Caco-2 (cell line): ENCODE measurements around the gene TENM3. TPM values are rescaled to one million over a fixed set of nuclear protein-coding genes. Genes with fewer than 3 reads are reported as not detected.

Experiments used
- BruUV-seq: library from RNA; stranded (reverse); fragments of 400-500 nt; replicated peaks from 2 replicates; lab custom pipeline; 2021; lab: Mats Ljungman, UMichigan
- CTCF ChIA-PET: fragments of 300-600 bp; sonication (Branson Sonifier 250); formaldehyde crosslinking; loops from one replicate; lab custom pipeline; 2022; ENCODE audit warnings: antibody characterized with exemption; lab: Charles Lee
- POLR2A ChIA-PET: fragments of 300-600 bp; sonication (Branson Sonifier 250); formaldehyde crosslinking; loops from one replicate; lab custom pipeline; 2022; ENCODE audit warnings: antibody characterized with exemption; lab: Charles Lee
- DNase-seq, 2 experiments: peaks; one replicate each; pipeline versions ENCODE4 v3.0.0 to v3.0.0-alpha.2; 2020 to 2022
- H3K27me3 ChIP-seq: replicated peaks from 2 replicates; pipeline ENCODE4 v1.6.0; 2011; ENCODE audit warnings: low read length; ENCODE audit not compliant: control insufficient read depth, insufficient read depth
- H3K36me3 ChIP-seq: 2 replicates; pipeline ENCODE4 v1.5.1; 2011; ENCODE audit warnings: low read length; ENCODE audit not compliant: control insufficient read depth, insufficient read depth
- H3K4me1 ChIP-seq: fragments of 250-450 bp; sonication (Bioruptor Pico); 2 replicates; pipeline ENCODE4 v1.5.1; 2020; ENCODE audit warnings: mild to moderate bottlenecking
- H3K4me3 ChIP-seq: 2 replicates; pipeline ENCODE4 v1.5.1; 2011; ENCODE audit warnings: low read depth, mild to moderate bottlenecking, control low read depth, low read length
- H3K9me3 ChIP-seq: fragments of 250-450 bp; sonication (Bioruptor Pico); 2 replicates; pipeline ENCODE4 v1.5.1; 2020; ENCODE audit warnings: mild to moderate bottlenecking, moderate library complexity
- H3K27ac Mint-ChIP-seq: one replicate; pipeline ENCODE4 v1.8.0; 2022; ENCODE audit warnings: mixed read lengths; ENCODE audit not compliant: unreplicated experiment
- H3K27me3 Mint-ChIP-seq: one replicate; pipeline ENCODE4 v1.8.0; 2022; ENCODE audit warnings: mixed read lengths; ENCODE audit not compliant: insufficient read depth, unreplicated experiment
- H3K36me3 Mint-ChIP-seq: one replicate; pipeline ENCODE4 v1.8.0; 2022; ENCODE audit warnings: mild to moderate bottlenecking, mixed read lengths; ENCODE audit not compliant: insufficient read depth, unreplicated experiment
- H3K4me1 Mint-ChIP-seq: one replicate; pipeline ENCODE4 v1.8.0; 2022; ENCODE audit warnings: low read depth, mixed read lengths; ENCODE audit not compliant: unreplicated experiment
- H3K4me3 Mint-ChIP-seq: one replicate; pipeline ENCODE4 v1.8.0; 2022; ENCODE audit warnings: mild to moderate bottlenecking, moderate library complexity, mixed read lengths; ENCODE audit not compliant: unreplicated experiment
- H3K9me3 Mint-ChIP-seq: one replicate; pipeline ENCODE4 v1.8.0; 2022; ENCODE audit warnings: mixed read lengths; ENCODE audit not compliant: unreplicated experiment
- intact Hi-C: fragments of 100-400 bp; cut with micrococcal nuclease; formaldehyde crosslinking; loops from one replicate; pipeline ENCODE4 v1.10.0; 2022; ENCODE audit not compliant: unreplicated experiment
- total RNA-seq: library from RNA; stranded (reverse); gene quantifications from 2 replicates; pipeline ENCODE4 v1.2.3, GENCODE V29; 2022
- TF ChIP-seq, protein P1 (sequence below), 2 experiments: fragments of 200-600 bp in 1 of 2; IDR thresholded peaks; 1 replicate in 1 of 2; 2 replicates in 1 of 2; pipeline versions ENCODE4 v1.5.1 to v1.8.0; 2011 to 2022; ENCODE audit warnings: antibody characterized with exemption in 1 of 2, control low read depth in 1 of 2, inconsistent platforms in 1 of 2, low read depth in 1 of 2, low read length in 1 of 2, mild to moderate bottlenecking in 1 of 2, moderate library complexity in 1 of 2; ENCODE audit not compliant: insufficient read depth in 1 of 2, severe bottlenecking in 1 of 2, unreplicated experiment in 1 of 2

TENM3 gene
- total RNA-seq, 1 experiment from 2014 or later: 94.7 TPM

DNA sequence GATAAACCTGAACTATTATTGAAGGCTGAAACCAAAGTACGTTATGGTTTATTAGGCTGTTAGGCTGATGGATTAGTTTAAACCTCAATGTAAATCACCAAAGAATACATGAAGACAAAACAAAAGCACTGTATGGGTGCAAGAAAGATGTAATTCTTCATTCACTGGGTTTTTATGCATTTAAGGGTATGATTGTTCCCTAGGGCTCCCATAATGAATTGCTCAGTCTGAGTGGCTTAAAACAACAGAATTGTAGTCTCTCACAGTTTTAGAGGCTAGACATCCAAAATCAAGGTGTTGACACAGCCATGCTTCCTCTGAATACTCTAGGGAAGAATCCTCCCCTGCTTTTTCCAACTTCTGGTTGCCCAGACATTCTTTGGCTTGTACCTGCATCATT, 222.8 kb downstream of the TENM3 start:
- BruUV-seq: no TSS peak
- Mint-ChIP-seq H3K9me3 (no peaks in the 10 kb centered on the region), H3K4me1 (no peaks in the 10 kb centered on the region), H3K27ac (no peak overlapping the region), H3K4me3 (no peak overlapping the region), H3K27me3 (no peaks in the 10 kb centered on the region), H3K36me3 (no peaks in the 10 kb centered on the region)
- H3K9me3 ChIP-seq: no peaks in the 10 kb centered on the region
- no peak for DNase-seq
- ChIA-PET CTCF (no interaction called here), POLR2A (interaction anchor here (0.6 kb wide), 1 partner anchor 354 kb away, joined by 3 read pairs; no protein-coding TSS in a partner anchor)
- H3K4me3 ChIP-seq: no peak overlapping the region
- H3K4me1 ChIP-seq: peaks cover 7% of the 10 kb centered on the region; the same call in 1 of the 2 replicates
- no peaks in the 10 kb centered on the region; the same call in 1 of the 2 replicates for H3K36me3 ChIP-seq
- intact Hi-C loops: no loop called here
- TF ChIP-seq, protein P1, sequence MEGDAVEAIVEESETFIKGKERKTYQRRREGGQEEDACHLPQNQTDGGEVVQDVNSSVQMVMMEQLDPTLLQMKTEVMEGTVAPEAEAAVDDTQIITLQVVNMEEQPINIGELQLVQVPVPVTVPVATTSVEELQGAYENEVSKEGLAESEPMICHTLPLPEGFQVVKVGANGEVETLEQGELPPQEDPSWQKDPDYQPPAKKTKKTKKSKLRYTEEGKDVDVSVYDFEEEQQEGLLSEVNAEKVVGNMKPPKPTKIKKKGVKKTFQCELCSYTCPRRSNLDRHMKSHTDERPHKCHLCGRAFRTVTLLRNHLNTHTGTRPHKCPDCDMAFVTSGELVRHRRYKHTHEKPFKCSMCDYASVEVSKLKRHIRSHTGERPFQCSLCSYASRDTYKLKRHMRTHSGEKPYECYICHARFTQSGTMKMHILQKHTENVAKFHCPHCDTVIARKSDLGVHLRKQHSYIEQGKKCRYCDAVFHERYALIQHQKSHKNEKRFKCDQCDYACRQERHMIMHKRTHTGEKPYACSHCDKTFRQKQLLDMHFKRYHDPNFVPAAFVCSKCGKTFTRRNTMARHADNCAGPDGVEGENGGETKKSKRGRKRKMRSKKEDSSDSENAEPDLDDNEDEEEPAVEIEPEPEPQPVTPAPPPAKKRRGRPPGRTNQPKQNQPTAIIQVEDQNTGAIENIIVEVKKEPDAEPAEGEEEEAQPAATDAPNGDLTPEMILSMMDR (IDR thresholded peaks at IDR 0.05; ENCODE audit: insufficient read depth in 1 of 2, low read depth in 1 of 2, low read length in 1 of 2, severe bottlenecking in 1 of 2, unreplicated experiment in 1 of 2): no peak
- H3K27me3 ChIP-seq: no peaks in the 10 kb centered on the region

DNA sequence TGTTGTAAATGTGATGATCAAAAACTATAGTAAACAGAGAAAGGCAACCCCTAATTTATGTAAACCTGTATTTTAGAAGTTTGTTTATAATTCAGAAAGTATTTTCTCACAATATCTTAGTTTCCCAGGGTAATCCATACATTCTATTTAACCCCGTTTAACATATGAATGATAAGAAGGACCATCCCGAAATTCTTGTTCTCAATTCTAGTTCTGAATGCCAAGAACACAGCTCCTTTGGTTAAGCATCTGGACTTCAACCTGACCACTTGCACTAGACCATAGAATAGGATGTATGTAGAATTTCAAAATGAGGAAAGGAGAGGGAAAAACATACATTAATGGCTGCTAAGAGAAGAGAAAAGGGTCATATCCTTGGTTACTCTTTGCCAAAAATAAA, 227.0 kb downstream of the TENM3 start:
- DNase-seq: no peak
- TF ChIP-seq, protein P1 (IDR thresholded peaks at IDR 0.05; ENCODE audit: insufficient read depth in 1 of 2, low read depth in 1 of 2, low read length in 1 of 2, severe bottlenecking in 1 of 2, unreplicated experiment in 1 of 2): no peak

DNA sequence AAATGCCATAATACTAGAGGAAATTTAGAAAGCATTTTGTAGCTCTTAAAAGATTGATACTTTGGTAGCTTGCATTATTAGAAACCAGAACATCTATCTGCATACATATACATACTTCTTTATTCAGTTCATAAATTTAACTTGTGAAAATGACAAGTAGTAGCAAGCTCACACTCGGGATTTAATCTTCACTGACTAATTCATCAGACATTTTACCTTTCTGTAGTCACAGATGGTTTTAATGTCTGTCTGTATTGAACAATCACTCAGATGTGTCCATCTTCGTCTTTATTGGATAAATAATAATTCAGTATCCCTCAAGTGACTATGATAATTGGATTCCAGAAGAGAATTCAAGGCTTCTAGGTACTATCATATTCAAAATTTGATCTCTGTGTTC, 232.3 kb downstream of the TENM3 start:
- Mint-ChIP-seq H3K27me3 (no peaks in the 10 kb centered on the region), H3K36me3 (no peaks in the 10 kb centered on the region), H3K9me3 (no peaks in the 10 kb centered on the region), H3K4me1 (no peaks in the 10 kb centered on the region), H3K27ac (no peak overlapping the region), H3K4me3 (no peak overlapping the region)
- POLR2A ChIA-PET: no interaction called here
- no peaks in the 10 kb centered on the region for H3K4me1 ChIP-seq
- H3K4me3 ChIP-seq: no peak overlapping the region
- no peak for DNase-seq
- CTCF ChIA-PET: no interaction called here
- H3K27me3 ChIP-seq: no peaks in the 10 kb centered on the region
- no TSS peak for BruUV-seq
- no peaks in the 10 kb centered on the region for H3K9me3 ChIP-seq
- H3K36me3 ChIP-seq: no peaks in the 10 kb centered on the region
- TF ChIP-seq, protein P1 (IDR thresholded peaks at IDR 0.05; ENCODE audit: insufficient read depth in 1 of 2, low read depth in 1 of 2, low read length in 1 of 2, severe bottlenecking in 1 of 2, unreplicated experiment in 1 of 2): no peak
- intact Hi-C loops: loop anchor here (10.0 kb wide), 1 partner anchor 449 kb away; no protein-coding TSS in a partner anchor

More for the DNA sequence above, 227.0 kb downstream of the TENM3 start:
- H3K27me3 ChIP-seq: no peaks in the 10 kb centered on the region
- ChIA-PET CTCF (no interaction called here), POLR2A (no interaction called here)
- H3K4me1 Mint-ChIP-seq: no peaks in the 10 kb centered on the region
- no peak overlapping the region for H3K27ac Mint-ChIP-seq
- H3K4me3 ChIP-seq: no peak overlapping the region
- no TSS peak for BruUV-seq
- H3K36me3 Mint-ChIP-seq: no peaks in the 10 kb centered on the region
- no peak overlapping the region for H3K4me3 Mint-ChIP-seq
- no peaks in the 10 kb centered on the region for H3K27me3 Mint-ChIP-seq
- intact Hi-C loops: loop anchor here (10.0 kb wide), 1 partner anchor 455 kb away; no protein-coding TSS in a partner anchor
- H3K36me3 ChIP-seq: no peaks in the 10 kb centered on the region
- no peaks in the 10 kb centered on the region for H3K9me3 Mint-ChIP-seq
- H3K4me1 ChIP-seq: peaks cover 7% of the 10 kb centered on the region; the same call in 1 of the 2 replicates
- H3K9me3 ChIP-seq: no peaks in the 10 kb centered on the region
